GM04504 (cell line): ENCODE measurements around the gene BEND7.

Experiments
- DNase-seq: peaks from one replicate; pipeline ENCODE4 v3.0.0-alpha.2; 2012; ENCODE audit warnings: low read depth

The BEND7 gene

DNA sequence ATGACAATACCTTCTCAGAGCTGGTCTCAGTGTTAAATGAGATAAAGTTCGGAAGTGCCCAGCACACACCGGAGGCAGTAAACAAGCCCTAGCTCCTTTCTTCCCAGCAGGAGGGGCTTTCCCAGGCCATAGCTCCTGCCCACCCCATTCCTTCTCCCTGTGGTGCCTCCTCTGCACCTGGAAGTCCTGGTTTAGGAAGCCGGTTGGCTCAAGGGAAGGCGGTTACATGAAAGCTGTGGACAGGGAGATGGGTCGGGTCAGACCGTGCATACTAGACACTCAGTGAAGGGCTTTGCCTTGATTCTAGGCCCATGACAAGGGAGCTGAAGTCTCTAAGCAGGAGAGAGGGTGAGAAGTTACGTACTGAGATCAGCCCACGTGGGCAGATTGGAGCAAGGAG lies 8.6 kb downstream of the BEND7 start:
- DNase-seq = no peak

DNA sequence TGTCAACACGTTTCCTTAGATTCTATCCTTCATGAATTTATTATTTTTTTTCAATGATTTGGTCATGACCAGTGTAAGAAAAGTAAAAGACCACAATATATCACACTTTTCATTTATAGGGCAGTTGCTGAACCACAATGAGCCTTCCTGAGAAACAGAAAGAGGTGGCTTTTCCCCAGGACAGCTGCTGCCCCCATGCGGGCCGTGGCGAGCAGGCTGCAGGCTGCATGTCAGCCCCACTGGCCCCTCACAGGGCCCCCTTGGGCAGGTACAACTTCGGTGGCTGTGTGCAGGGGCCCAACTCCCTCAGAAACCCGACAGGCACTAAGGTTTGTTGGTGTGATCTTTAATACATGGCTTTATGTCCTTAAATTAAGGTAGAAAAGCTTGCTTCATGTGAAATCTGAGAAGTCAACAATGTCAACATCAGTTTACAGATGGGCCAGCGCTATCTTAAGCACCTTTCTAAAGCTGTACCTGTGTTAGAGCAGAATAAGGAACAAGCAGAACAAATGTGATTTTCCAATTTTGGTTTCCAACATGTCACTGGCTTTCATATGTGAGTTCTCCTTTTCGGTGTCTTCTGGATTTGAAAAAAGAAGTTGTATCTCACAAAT lies 10.6 kb downstream of the BEND7 start:
- no peak for DNase-seq

DNA sequence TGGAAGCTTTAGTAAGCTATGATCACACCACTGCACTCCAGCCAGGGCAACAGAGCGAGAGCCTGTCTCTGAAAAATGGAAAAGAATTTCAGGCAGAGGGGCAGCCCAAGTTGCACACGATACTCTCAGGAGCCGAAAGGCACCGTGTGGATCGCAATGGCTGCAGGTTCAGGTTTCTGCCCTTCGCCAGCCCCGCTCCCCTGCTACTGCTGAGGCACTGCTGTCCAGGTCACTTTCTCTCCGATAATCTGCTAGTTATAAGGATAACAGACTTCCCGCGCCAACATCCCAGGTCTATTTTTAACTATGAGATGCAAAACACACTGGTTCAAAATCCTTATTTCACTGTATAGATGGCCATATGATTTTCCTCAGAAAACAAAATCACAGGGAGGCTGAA lies 11.1 kb downstream of the BEND7 start:
- DNase-seq = no peak

DNA sequence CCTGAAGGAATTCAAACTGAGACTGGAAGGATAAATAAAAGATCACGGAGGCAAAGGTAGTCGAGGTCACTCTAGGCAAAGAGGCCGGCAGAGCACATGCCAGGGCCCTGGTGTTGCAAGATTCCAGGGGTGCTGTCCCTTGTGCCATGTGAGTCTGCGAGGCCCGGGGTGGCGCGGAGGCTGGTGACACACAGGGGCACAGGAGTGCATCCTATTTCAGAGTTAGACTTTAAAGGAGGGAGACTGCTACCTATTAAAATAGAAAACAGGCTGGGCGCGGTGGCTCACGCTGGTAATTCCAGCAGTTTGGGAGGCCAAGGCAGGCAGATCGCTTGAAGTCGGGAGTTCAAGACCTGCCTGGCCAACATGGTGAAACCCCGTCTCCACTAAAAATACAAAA lies 12.6 kb downstream of the BEND7 start:
- DNase-seq = no peak

- no peak for DNase-seq
These were observed 13.3 kb downstream of the BEND7 start for GRCh38 chr10:13515467-13515866.

DNA sequence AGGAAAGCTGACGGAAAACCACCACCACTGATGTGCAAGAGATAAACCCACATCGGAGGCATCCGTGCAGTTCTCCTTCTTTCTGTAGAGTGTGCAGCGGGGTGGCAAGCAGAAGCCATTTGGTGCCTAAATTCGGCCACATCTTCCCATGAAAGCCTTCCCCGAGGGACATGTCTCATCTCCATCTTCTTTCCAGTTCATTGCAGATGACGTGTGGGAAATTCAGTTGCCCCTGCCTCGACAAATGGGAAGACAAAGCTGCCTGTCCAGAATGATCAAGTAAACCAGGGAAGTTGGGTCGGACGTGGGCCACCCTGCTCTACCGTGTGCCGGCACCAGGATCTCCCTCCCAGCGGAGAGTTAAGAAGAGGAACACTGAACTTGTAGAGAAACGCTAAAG lies 14.5 kb downstream of the BEND7 start:
- no peak for DNase-seq

DNA sequence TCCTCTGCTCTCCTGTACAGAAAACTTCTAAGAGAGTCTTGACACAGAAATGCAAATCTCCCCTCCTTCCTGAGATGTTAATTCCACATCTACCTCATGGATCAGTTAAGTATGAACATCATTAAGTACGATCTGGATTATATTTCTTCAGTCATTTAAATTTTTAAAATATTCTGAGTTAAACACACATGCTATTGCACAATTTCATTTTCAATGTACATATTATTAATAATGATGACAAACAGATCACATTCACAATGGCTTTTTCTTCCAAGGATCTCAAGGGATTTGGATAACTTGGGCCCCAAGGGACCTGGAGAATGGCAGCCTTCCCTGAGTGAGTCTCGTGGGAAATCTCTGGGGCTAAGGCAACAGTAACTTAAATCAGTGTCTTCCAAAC lies 16.2 kb downstream of the BEND7 start:
- no peak for DNase-seq

DNA sequence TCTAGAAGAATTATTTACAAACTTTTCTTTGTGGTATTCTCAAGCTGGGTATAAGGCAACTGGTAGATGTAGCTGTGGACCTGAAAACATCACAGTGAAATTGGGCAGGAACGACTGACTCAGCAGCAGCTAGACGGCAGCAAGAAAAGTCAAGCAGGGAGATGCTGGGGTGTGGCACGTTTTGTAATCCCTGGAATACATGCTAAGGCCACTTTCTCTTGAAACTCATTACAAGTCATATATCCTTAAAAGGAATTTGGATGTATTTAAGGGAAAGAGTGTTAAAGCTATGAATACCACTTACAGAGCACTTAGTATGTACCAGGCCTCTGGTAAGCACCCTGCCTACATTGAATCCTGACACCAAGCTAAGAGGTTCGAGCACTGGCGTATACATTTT lies 17.4 kb downstream of the BEND7 start:
- DNase-seq = no peak

GRCh38 chr10:13505052-13505680 lies 23.6 kb downstream of the BEND7 start:
- DNase-seq = no peak

DNA sequence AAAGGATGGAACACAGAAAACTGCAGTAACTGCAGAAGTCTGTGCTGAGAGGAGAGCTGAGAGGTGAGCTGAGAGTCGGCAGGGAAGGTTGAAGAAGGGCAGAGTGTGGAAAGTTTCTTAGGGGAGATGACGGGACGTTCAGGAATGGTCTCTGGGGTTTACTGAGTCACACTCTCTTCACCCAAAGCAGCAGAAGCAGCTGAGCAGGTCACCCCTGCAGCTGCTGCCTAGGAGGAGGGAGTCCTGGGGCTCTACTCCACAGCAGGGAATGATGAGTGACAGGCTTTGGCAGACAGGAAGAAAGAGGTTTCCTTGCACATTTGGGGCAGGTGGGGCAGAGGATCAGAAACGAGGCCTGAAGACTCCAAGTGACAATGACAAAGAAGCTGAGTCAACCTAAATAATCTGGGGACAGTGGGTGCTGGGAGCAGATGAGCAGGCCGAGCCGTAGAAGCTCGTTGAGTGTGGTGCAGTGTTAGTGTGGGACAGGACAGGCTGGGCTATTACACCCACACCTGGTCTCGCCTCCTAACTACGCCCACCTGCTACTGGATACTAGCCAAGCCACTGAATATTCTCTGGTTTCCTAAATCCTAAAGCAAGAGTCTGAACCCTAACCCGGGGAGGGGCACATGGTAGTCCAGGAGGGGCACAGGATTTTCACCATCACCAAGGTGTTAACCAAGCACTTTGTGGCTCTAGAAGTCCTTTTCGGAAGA lies 24.9 kb downstream of the BEND7 start:
- DNase-seq = no peak

DNA sequence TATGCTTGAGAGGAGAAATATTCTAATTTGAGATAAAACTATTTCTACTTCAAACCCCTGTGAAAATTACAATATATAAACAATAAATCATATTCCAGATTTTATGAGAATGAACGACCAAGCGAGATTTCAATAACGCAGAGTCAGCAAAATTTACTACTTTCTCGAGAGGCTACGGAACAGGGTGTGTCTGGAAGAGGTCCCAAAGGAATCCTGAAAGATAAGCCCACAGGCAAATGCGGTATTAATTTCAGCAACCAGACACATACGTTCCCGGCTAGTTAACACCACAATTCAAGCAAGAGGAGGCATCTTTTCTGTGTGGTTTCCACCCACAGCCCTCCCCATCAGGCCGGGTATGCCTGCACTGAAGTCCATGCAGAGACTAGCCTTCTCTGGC lies 26.4 kb downstream of the BEND7 start:
- DNase-seq = no peak

- DNase-seq = no peak
These were observed 28.6 kb downstream of the BEND7 start for GRCh38 chr10:13500201-13500600.

DNA sequence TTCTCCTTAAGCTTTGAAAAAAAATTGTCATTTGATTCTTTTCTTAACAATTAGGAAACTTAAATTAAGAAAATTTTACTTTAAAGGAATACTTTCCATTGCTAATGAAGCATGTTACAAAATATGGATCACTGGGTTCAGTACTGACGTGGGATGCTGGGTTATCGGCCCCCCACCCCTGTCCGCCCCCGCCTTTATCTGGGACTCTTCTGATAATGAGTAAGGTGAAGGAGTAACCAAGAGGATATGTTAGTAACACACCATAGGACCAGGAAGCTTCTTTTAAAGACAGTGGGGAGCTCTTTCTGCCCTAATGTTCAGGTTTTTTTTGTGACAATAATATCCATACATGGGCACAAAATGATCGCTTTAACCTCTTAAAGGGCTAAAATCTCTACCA lies 29.7 kb downstream of the BEND7 start:
- no peak for DNase-seq

DNA sequence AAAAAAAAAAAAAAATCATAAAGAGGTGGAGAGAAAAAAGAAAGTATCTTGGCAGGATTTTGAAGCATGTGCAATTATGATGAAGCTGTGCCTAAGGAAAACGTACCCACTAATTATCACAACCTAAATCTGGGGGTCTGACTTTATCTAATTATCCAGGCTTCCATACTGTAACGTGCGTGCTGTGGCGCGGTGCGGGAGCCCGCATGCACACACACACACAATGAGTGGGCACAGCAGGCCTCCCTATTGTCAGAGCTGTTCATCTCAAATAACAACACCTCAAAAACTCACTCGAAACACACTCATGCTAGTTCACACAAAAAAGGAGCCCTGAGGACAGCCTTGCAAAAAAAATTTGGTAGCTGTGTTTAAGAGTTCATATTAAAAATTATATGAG lies 31.9 kb downstream of the BEND7 start:
- DNase-seq = no peak

DNA sequence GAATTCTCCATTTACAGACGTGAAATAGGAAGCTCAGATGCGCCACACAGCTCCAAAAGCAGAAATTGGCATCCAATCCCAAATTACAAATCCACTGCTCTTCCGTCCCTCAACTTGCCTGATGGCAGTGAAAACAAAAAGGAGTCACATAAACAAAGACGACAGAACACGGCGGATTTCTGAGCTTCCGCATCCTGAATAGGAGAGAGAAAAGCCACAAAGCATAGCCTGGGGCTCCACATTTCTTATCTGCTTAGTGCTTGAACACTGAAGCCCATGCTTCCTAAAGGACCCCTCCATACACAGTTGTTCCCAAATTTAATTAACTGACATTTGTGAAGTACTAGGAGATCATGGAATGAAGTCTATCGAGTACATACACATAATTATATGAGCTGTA lies 32.6 kb downstream of the BEND7 start:
- no peak for DNase-seq

- DNase-seq = no peak
These were observed 36.2 kb downstream of the BEND7 start for GRCh38 chr10:13492493-13493180.

DNA sequence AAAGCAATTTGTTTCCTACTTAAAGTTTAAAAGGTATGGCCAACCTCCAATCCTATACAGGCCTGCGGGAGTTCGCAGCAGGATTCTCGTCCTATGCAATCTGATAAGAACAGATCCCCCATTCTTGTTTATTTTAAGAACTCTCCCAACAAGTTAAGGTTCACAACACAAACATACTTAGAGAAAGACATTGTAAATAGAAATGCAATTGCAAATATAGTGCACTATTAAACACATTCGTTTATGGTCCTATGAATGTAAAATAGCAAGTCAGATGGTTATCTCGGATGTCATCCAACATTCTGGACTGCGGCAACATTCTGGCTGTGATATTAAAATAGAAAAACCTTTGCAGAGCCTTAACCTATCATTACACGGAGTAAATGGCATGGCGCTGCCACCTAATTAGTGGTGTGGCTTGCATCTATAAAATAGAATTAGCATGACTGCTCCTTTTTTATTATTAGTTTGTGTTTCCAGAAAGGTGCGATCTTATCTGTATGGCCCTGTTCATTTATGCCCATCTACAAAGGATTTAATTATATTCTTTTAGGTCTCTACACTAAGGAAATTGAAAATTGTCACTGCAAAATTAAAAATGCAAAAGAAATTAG lies 37.0 kb downstream of the BEND7 start:
- no peak for DNase-seq

DNA sequence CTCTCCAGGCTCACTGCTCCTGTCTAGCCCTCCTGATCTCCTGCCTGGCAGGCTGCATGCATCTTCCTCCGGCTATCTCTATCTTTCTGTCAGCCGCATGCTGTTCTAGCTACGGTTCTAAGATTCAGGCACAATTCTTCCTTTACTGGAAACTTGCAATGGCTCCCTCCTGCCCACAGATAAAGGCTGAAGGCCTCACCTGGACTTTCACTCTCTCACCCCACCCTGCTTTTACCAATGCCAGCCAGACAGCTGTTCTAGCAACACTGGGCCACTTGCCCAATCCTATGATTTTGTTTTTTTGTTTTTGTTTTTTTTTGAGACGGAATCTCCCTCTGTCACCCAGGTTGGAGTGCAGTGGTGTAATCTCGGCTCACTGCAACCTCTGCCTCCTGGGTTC lies 38.3 kb downstream of the BEND7 start:
- DNase-seq = no peak

DNA sequence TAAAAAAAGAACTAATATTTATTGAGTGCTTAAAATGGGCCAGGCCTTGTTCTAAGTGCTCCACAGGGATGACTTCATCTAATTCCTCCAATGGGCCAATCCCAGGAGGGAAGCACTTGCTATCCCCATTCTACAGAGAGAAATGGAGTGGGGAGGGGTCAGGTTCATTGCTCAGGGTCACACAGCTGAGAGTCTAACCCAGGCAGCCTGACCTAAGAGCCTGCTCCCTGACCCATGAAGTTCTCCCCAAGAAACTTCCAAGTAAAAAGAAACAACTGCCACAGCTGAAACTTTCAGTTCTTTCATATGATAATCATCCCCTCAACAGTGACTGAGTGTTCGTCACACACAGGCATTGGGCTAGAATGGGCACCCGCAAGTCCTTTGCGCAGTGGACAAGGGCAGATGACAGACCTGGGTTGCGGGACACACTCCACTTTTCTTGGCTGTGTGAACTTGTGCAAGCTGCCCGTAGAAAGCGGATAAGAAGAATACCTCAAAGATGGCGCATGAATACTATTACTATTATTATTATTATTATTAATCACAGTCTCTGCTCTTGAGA lies 39.7 kb downstream of the BEND7 start:
- DNase-seq = no peak

GRCh38 chr10:13485623-13486022 lies 43.2 kb downstream of the BEND7 start:
- DNase-seq = no peak

- no peak for DNase-seq
These were observed 44.9 kb downstream of the BEND7 start for GRCh38 chr10:13483951-13484350.

GRCh38 chr10:13483073-13483472 lies 45.7 kb downstream of the BEND7 start:
- DNase-seq = no peak
